Tibial artery (tissue), 4 donors: ENCODE data around the gene C22orf23.

Source experiments
- DNase-seq, 2 donors: peaks; one replicate each; pipeline ENCODE4 v3.0.0-alpha.2; 2019
- H3K27ac ChIP-seq, 2 donors: fragments of 200-600 bp; sonication (generic) in 1 of 2; 1 replicate in 1 of 2; 2 replicates in 1 of 2; pipeline ENCODE4 v1.5.1; 2018 to 2019; ENCODE audit warnings: mild to moderate bottlenecking in 1 of 2
- H3K27me3 ChIP-seq, 2 donors: fragments of 200-600 bp; sonication (generic) in 1 of 2; one replicate each; pipeline versions ENCODE4 v1.5.1 to v1.6.0; 2016 to 2019
- H3K36me3 ChIP-seq, 3 donors: fragments of 200-600 bp; sonication (generic) in 2 of 3; one replicate each; pipeline ENCODE4 v1.5.1; 2016 to 2019; ENCODE audit warnings: mild to moderate bottlenecking in 2 of 3
- H3K4me1 ChIP-seq, 4 donors: fragments of 200-600 bp; sonication (generic) in 2 of 4; 1 replicate in 3 of 4; 2 replicates in 1 of 4; pipeline ENCODE4 v1.5.1; 2016 to 2019
- H3K4me3 ChIP-seq, 2 donors: fragments of 200-600 bp; sonication (generic) in 1 of 2; 1 replicate in 1 of 2; 2 replicates in 1 of 2; pipeline ENCODE4 v1.5.1; 2018 to 2019; ENCODE audit warnings: mild to moderate bottlenecking in 2 of 2
- H3K9me3 ChIP-seq, 3 donors: fragments of 200-600 bp; sonication (generic) in 1 of 3; one replicate each; pipeline ENCODE4 v1.5.1; 2016 to 2019
- CTCF ChIP-seq, 2 experiments: fragments of 200-600 bp in 1 of 2; fragments of 450-650 bp in 1 of 2; IDR thresholded peaks; one replicate each; pipeline ENCODE4 v1.5.1; 2017 to 2019; ENCODE audit warnings: antibody characterized with exemption in 2 of 2, mild to moderate bottlenecking in 1 of 2, moderate library complexity in 1 of 2
- intact Hi-C: fragments of 100-400 bp; cut with DNase I; formaldehyde crosslinking; loops from one replicate; pipeline ENCODE4 v1.15.0; 2023; ENCODE audit warnings: low total_unique reads

C22orf23 gene

GRCh38 chr22:37985050-37985585 is 31.7 kb upstream of the C22orf23 start:
- intact Hi-C loops = no loop called here
- Histone ChIP-seq H3K4me1 (no peaks in the 10 kb centered on the region), H3K9me3 (no peaks in the 10 kb centered on the region), H3K36me3 (peaks cover 0 to 21% (median 3%) of the 10 kb centered on the region in 3 donors), H3K27me3 (no peaks in the 10 kb centered on the region), H3K4me3 (no peak overlapping the region), H3K27ac (no peak overlapping the region)
- no peak for TF ChIP-seq CTCF (IDR thresholded peaks at IDR 0.05)
- DNase-seq = no peak

- Histone ChIP-seq H3K27me3 (no peaks in the 10 kb centered on the region), H3K9me3 (no peaks in the 10 kb centered on the region), H3K36me3 (peaks cover 0 to 30% (median 3%) of the 10 kb centered on the region in 3 donors), H3K27ac (no peak within 1 kb of the TSS), H3K4me3 (no peak within 1 kb of the TSS), H3K4me1 (peaks cover 0 to 2% (median 0%) of the 10 kb centered on the region in 4 donors)
- TF ChIP-seq CTCF (IDR thresholded peaks at IDR 0.05) = no peak
- DNase-seq = no peak
- intact Hi-C loops = no loop called here
These were observed 30.7 kb upstream of the C22orf23 start, which contains the start of gene SOX10 for GRCh38 chr22:37983860-37984791. Gene SOX10, minus strand, starts transcription at chr22:37984555. Its CDS starts 771 bp downstream, at chr22:37983784.

GRCh38 chr22:37982938-37983859 is 29.8 kb upstream of the C22orf23 start:
- H3K4me3 ChIP-seq = no peak overlapping the region
- H3K36me3 ChIP-seq = peaks cover 0 to 40% (median 3%) of the 10 kb centered on the region in 3 donors
- peaks cover 0 to 3% (median 0%) of the 10 kb centered on the region in 4 donors for H3K4me1 ChIP-seq
- intact Hi-C loops = no loop called here
- no peak for DNase-seq
- H3K27ac ChIP-seq = no peak overlapping the region
- no peak for TF ChIP-seq CTCF (IDR thresholded peaks at IDR 0.05)
- H3K27me3 ChIP-seq = no peaks in the 10 kb centered on the region
- no peaks in the 10 kb centered on the region for H3K9me3 ChIP-seq

- Histone ChIP-seq H3K27ac (no peak overlapping the region), H3K36me3 (peaks cover 0 to 49% (median 3%) of the 10 kb centered on the region in 3 donors)
- TF ChIP-seq CTCF (IDR thresholded peaks at IDR 0.05) = no peak
These were observed 28.9 kb upstream of the C22orf23 start for GRCh38 chr22:37982151-37982785.

More at GRCh38 chr22:37982151-37982785, 28.9 kb upstream of the C22orf23 start:
- H3K4me1 ChIP-seq = peaks cover 0 to 3% (median 0%) of the 10 kb centered on the region in 4 donors
- no peak for DNase-seq
- no peaks in the 10 kb centered on the region for H3K9me3 ChIP-seq
- H3K27me3 ChIP-seq = no peaks in the 10 kb centered on the region
- intact Hi-C loops = no loop called here
- no peak overlapping the region for H3K4me3 ChIP-seq
